DMS79 (cell line): ENCODE results near the gene CLEC2B.

Experiments
- DNase-seq: peaks from one replicate; lab custom pipeline; 2025; lab: John Stamatoyannopoulos, UW

CLEC2B gene

GRCh38 chr12:9868951-9869306 is 225 bp downstream of the CLEC2B start:
- no peak for DNase-seq

- DNase-seq: no peak
Observed at GRCh38 chr12:9868311-9868801, 798 bp downstream of the CLEC2B start.

GRCh38 chr12:9867531-9867930 is 1.6 kb downstream of the CLEC2B start:
- DNase-seq: no peak

GRCh38 chr12:9866860-9867269 is 2.3 kb downstream of the CLEC2B start:
- DNase-seq: no peak

- DNase-seq: no peak
Observed at GRCh38 chr12:9864913-9865675, 4.1 kb downstream of the CLEC2B start.

GRCh38 chr12:9858135-9858534 is 11.0 kb downstream of the CLEC2B start:
- no peak for DNase-seq

GRCh38 chr12:9856894-9857293 is 12.3 kb downstream of the CLEC2B start:
- DNase-seq: no peak

- no peak for DNase-seq
Observed at GRCh38 chr12:9856151-9856550, 13.0 kb downstream of the CLEC2B start.

GRCh38 chr12:9851927-9852326 is 17.2 kb downstream of the CLEC2B start:
- no peak for DNase-seq

GRCh38 chr12:9851050-9851449 is 18.1 kb downstream of the CLEC2B start:
- DNase-seq: no peak

GRCh38 chr12:9848899-9849298 is 20.3 kb downstream of the CLEC2B start:
- DNase-seq: no peak

GRCh38 chr12:9843407-9843806 is 25.7 kb downstream of the CLEC2B start:
- no peak for DNase-seq

GRCh38 chr12:9831720-9832119 is 37.4 kb downstream of the CLEC2B start:
- no peak for DNase-seq

GRCh38 chr12:9829982-9830381 is 39.2 kb downstream of the CLEC2B start:
- no peak for DNase-seq

GRCh38 chr12:9829483-9829882 is 39.7 kb downstream of the CLEC2B start:
- DNase-seq: no peak

GRCh38 chr12:9827209-9827888 is 41.8 kb downstream of the CLEC2B start, which contains the start of gene KLRF1:
TSS of gene KLRF1 (plus strand) at chr12:9827481. CDS start at chr12:9827545, 64 bp downstream.
- DNase-seq: no peak

GRCh38 chr12:9820281-9820930 is 48.7 kb downstream of the CLEC2B start:
- DNase-seq: no peak

GRCh38 chr12:9813821-9814798 is 55.0 kb downstream of the CLEC2B start:
- no peak for DNase-seq

GRCh38 chr12:9811621-9812020 is 57.5 kb downstream of the CLEC2B start:
- no peak for DNase-seq

- DNase-seq: no peak
Observed at GRCh38 chr12:9810671-9811070, 58.5 kb downstream of the CLEC2B start.

GRCh38 chr12:9809866-9810265 is 59.3 kb downstream of the CLEC2B start:
- DNase-seq: no peak

- no peak for DNase-seq
Observed at GRCh38 chr12:9809338-9809737, 59.8 kb downstream of the CLEC2B start.
